ENCODE data around the gene VEZF1. TPM values are rescaled to one million over a fixed set of nuclear protein-coding genes. Genes with fewer than 3 reads are reported as not detected.

VEZF1 gene
- total RNA-seq, 2 donors from 2014 or later = 68.4 to 75.5 TPM

DNA sequence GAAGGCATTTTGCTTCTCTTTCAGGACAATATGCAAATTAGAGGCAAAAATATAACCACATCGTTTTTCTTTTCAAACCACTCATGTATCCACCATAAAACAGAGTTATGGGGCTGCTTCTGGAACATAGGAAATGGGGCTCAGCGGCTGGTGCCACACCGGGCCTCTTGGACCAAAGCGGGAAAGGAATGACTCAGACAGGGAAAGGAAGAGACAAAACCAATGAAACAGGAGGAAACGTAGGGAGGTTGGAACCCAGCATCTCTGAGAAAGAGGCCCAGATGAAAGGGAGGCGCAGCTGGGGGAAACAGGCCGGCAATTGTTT is 61.4 kb downstream of the VEZF1 start:
- TF ChIP-seq CTCF (IDR thresholded peaks at IDR 0.05) = no peak
- Histone ChIP-seq H3K4me1 (ENCODE audit: control insufficient read depth in 1 of 2, low read depth in 2 of 2) (peaks cover 19 to 39% of the 10 kb centered on the region in 2 donors), H3K36me3 (no peaks in the 10 kb centered on the region), H3K27ac (no peak overlapping the region), H3K27me3 (replicated peaks; ENCODE audit: insufficient read depth) (no peaks in the 10 kb centered on the region), H3K4me3 (no peak overlapping the region), H3K9me3 (no peaks in the 10 kb centered on the region)
- DNase-seq (ENCODE audit: low spot score) (no peak), ATAC-seq (ENCODE audit: insufficient number of reproducible peaks, low FRiP score, low read depth) (no peak)

GRCh38 chr17:57925361-57925990 is 62.6 kb downstream of the VEZF1 start:
- Histone ChIP-seq H3K36me3 (no peaks in the 10 kb centered on the region), H3K4me1 (ENCODE audit: control insufficient read depth in 1 of 2, low read depth in 2 of 2) (peaks cover 21 to 47% of the 10 kb centered on the region in 2 donors), H3K9me3 (no peaks in the 10 kb centered on the region), H3K27ac (no peak overlapping the region), H3K4me3 (no peak overlapping the region), H3K27me3 (replicated peaks; ENCODE audit: insufficient read depth) (no peaks in the 10 kb centered on the region)
- DNase-seq (ENCODE audit: low spot score) (no peak), ATAC-seq (ENCODE audit: insufficient number of reproducible peaks, low FRiP score, low read depth) (no peak)
- TF ChIP-seq CTCF (IDR thresholded peaks at IDR 0.05) = no peak

- no peak overlapping the region for H3K4me3 ChIP-seq
- no peaks in the 10 kb centered on the region for H3K9me3 ChIP-seq
- no peaks in the 10 kb centered on the region for H3K36me3 ChIP-seq
- H3K27me3 ChIP-seq (replicated peaks; ENCODE audit: insufficient read depth) = no peaks in the 10 kb centered on the region
- H3K27ac ChIP-seq = no peak overlapping the region
- DNase-seq (ENCODE audit: low spot score) = no peak
- TF ChIP-seq CTCF (IDR thresholded peaks at IDR 0.05) = no peak
- H3K4me1 ChIP-seq (ENCODE audit: control insufficient read depth in 1 of 2, low read depth in 2 of 2) = peaks cover 26 to 48% of the 10 kb centered on the region in 2 donors
- no peak for ATAC-seq (ENCODE audit: insufficient number of reproducible peaks, low FRiP score, low read depth)
Measured at GRCh38 chr17:57924677-57925076, 63.4 kb downstream of the VEZF1 start.

Other genes with a start within 250 kb of the VEZF1 start
- gene CCDC182, start 243.0 kb downstream of the VEZF1 start, total RNA-seq = not detected
- 10 to 100 TPM; 16.2 to 16.6 TPM for gene MRPS23, start 138.2 kb downstream of the VEZF1 start, total RNA-seq
- 10 to 100 TPM; 32.7 to 93.1 TPM for gene CUEDC1, start 32.8 kb downstream of the VEZF1 start, total RNA-seq
- gene SRSF1, start 19.0 kb upstream of the VEZF1 start, total RNA-seq = 100 to 1,000 TPM; 132 to 220 TPM
- 10 to 100 TPM; 20.6 to 28.5 TPM for gene DYNLL2, start 95.2 kb upstream of the VEZF1 start, total RNA-seq
- not detected for gene OR4D1, start 160.1 kb upstream of the VEZF1 start, total RNA-seq
- not detected for gene OR4D2, start 178.7 kb upstream of the VEZF1 start, total RNA-seq
- not detected for gene EPX, start 204.5 kb upstream of the VEZF1 start, total RNA-seq
- gene MKS1, start 231.0 kb upstream of the VEZF1 start, total RNA-seq = 10 to 100 TPM; 10.5 to 10.8 TPM

Measured in thoracic aorta (tissue), 2 donors.